ENCODE measurements around the gene ING3.

The ING3 gene

GRCh38 chr7:120997882-120998474 is 47.4 kb downstream of the ING3 start:
- Histone ChIP-seq H3K27me3 (ENCODE audit: control insufficient read depth, low read length) (peaks cover 9% of the 10 kb centered on the region), H3K27ac (ENCODE audit: low read depth, low read length) (no peak overlapping the region), H3K9me3 (ENCODE audit: control insufficient read depth, insufficient read depth, low read length) (no peaks in the 10 kb centered on the region), H3K36me3 (ENCODE audit: control insufficient read depth, low read length) (no peaks in the 10 kb centered on the region), H3F3A (ENCODE audit: control insufficient read depth, insufficient read depth) (peaks cover 3% of the 10 kb centered on the region; the same call in 1 of the 2 replicates), H4K20me1 (ENCODE audit: control insufficient read depth, insufficient read depth, low read depth, low read length) (no peaks in the 10 kb centered on the region), H3K4me3 (ENCODE audit: low read length) (no peak overlapping the region), H3K79me2 (ENCODE audit: control insufficient read depth, low read length) (no peaks in the 10 kb centered on the region), H3K4me2 (ENCODE audit: low read length) (no peak overlapping the region), H3K9me2 (replicated peaks; ENCODE audit: control insufficient read depth, low read length) (no peaks in the 10 kb centered on the region), H3K4me1 (ENCODE audit: control insufficient read depth, low read length) (peaks cover 26% of the 10 kb centered on the region)
- TF ChIP-seq EZH2phosphoT487 (IDR thresholded peaks at IDR 0.05; ENCODE audit: borderline replicate concordance, low read length) (no peak), CTCF (IDR thresholded peaks at IDR 0.05; ENCODE audit: low read depth, low read length, poor library complexity, severe bottlenecking) (no peak)

DNA sequence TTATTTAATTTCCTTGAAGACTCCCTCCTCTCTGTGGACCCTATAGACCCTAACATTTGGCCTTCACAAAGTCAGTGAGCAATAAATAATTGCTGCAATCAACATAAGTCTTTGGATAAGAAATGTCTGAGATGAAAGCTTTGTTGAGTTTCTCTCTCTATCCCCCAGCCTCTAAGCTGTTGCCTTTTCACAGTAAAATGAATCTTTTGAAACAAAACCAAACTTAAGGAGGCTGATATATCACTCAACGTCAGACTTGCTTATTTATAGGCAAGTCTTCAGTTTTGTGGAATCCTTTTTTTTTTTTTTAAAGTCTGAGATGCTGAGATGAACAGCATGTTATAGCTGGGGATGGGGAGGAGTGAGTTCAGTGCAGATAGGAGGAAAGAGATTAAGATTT is 47.9 kb downstream of the ING3 start:
- Histone ChIP-seq H3K36me3 (ENCODE audit: control insufficient read depth, low read length) (no peaks in the 10 kb centered on the region), H3K9me2 (replicated peaks; ENCODE audit: control insufficient read depth, low read length) (no peaks in the 10 kb centered on the region), H3K79me2 (ENCODE audit: control insufficient read depth, low read length) (no peaks in the 10 kb centered on the region), H4K20me1 (ENCODE audit: control insufficient read depth, insufficient read depth, low read depth, low read length) (no peaks in the 10 kb centered on the region), H3K4me3 (ENCODE audit: low read length) (no peak overlapping the region), H3K9me3 (ENCODE audit: control insufficient read depth, insufficient read depth, low read length) (no peaks in the 10 kb centered on the region), H3K27ac (ENCODE audit: low read depth, low read length) (no peak overlapping the region), H3K4me2 (ENCODE audit: low read length) (no peak overlapping the region), H3K4me1 (ENCODE audit: control insufficient read depth, low read length) (peaks cover 26% of the 10 kb centered on the region), H3K27me3 (ENCODE audit: control insufficient read depth, low read length) (peaks cover 13% of the 10 kb centered on the region), H3F3A (ENCODE audit: control insufficient read depth, insufficient read depth) (peaks cover 3% of the 10 kb centered on the region; the same call in 1 of the 2 replicates)
- TF ChIP-seq EZH2phosphoT487 (IDR thresholded peaks at IDR 0.05; ENCODE audit: borderline replicate concordance, low read length) (no peak), CTCF (IDR thresholded peaks at IDR 0.05; ENCODE audit: low read depth, low read length, poor library complexity, severe bottlenecking) (no peak)

DNA sequence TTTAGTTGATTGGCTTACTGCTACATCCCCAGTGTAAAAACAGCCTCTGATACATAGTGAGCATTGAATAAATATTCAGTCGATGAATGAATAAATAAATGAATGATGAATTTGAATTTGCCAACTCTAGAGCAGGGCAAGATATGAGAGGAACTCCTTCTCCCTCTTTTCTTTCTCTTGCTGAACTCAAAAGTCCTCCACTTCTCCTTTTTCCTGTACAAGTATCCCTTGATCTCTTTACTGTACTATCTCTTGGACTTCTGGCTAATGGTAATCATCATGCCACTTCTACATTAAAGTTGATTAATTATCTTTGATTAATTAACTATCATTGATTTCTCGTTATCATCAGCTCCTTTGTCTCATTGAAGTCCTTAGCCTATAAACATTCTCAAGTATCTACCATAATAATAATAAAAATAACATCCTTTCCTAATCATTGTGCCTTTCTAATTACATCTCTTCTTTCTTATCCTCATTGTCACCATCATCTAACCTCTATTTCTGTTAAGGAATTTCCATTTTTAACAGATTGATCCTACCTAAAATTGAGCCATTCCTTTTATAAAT is 48.5 kb downstream of the ING3 start:
- peaks cover 26% of the 10 kb centered on the region for H3K4me1 ChIP-seq (ENCODE audit: control insufficient read depth, low read length)
- H3K4me2 ChIP-seq (ENCODE audit: low read length), result no peak overlapping the region
- H4K20me1 ChIP-seq (ENCODE audit: control insufficient read depth, insufficient read depth, low read depth, low read length), result no peaks in the 10 kb centered on the region
- H3K36me3 ChIP-seq (ENCODE audit: control insufficient read depth, low read length), result no peaks in the 10 kb centered on the region
- no peaks in the 10 kb centered on the region for H3K79me2 ChIP-seq (ENCODE audit: control insufficient read depth, low read length)
- H3K9me3 ChIP-seq (ENCODE audit: control insufficient read depth, insufficient read depth, low read length), result no peaks in the 10 kb centered on the region
- peaks cover 3% of the 10 kb centered on the region; the same call in 1 of the 2 replicates for H3F3A ChIP-seq (ENCODE audit: control insufficient read depth, insufficient read depth)
- H3K9me2 ChIP-seq (replicated peaks; ENCODE audit: control insufficient read depth, low read length), result no peaks in the 10 kb centered on the region
- no peak overlapping the region for H3K27ac ChIP-seq (ENCODE audit: low read depth, low read length)
- TF ChIP-seq EZH2phosphoT487 (IDR thresholded peaks at IDR 0.05; ENCODE audit: borderline replicate concordance, low read length) (no peak), CTCF (IDR thresholded peaks at IDR 0.05; ENCODE audit: low read depth, low read length, poor library complexity, severe bottlenecking) (no peak)
- no peak overlapping the region for H3K4me3 ChIP-seq (ENCODE audit: low read length)
- peaks cover 14% of the 10 kb centered on the region for H3K27me3 ChIP-seq (ENCODE audit: control insufficient read depth, low read length)
